K562 (cell line): ENCODE measurements around the gene NUDT5. TPM values are rescaled to one million over a fixed set of nuclear protein-coding genes. Genes with fewer than 3 reads are reported as not detected.

Experiments
- AFF4 ChIP-seq: sonication (generic); formaldehyde crosslinking; IDR thresholded peaks from 2 replicates; pipeline ENCODE4 v1.8.0; 2023; ENCODE audit warnings: mild to moderate bottlenecking, missing genetic modification reagents
- BRD9 ChIP-seq: fragments of 450-650 bp; IDR thresholded peaks from 2 replicates; pipeline ENCODE4 v1.6.1; 2018; ENCODE audit warnings: low read depth; ENCODE audit not compliant: partially characterized antibody
- CHCHD3 ChIP-seq: fragments of 250-450 bp; sonication (Bioruptor Pico); IDR thresholded peaks from 2 replicates; pipeline ENCODE4 v2.1.2; 2022; ENCODE audit warnings: mild to moderate bottlenecking
- CREBBP ChIP-seq: IDR thresholded peaks from one replicate; pipeline ENCODE4 v1.6.1; 2012; ENCODE audit warnings: low read depth, mild to moderate bottlenecking, control low read depth, inconsistent platforms, low read length
- DPF2 ChIP-seq: fragments of 450-650 bp; IDR thresholded peaks from 2 replicates; pipeline ENCODE4 v1.6.1; 2016
- ELF4 ChIP-seq: fragments of 450-650 bp; formaldehyde crosslinking; IDR thresholded peaks from 2 replicates; pipeline ENCODE4 v1.4.0; 2022; ENCODE audit warnings: missing genetic modification characterization
- ELK3 ChIP-seq: fragments of 450-650 bp; formaldehyde crosslinking; IDR thresholded peaks from 2 replicates; pipeline ENCODE4 v1.4.0; 2020; ENCODE audit warnings: mild to moderate bottlenecking
- ERF ChIP-seq: fragments of 450-650 bp; formaldehyde crosslinking; IDR thresholded peaks from 2 replicates; pipeline ENCODE4 v1.4.0; 2020; ENCODE audit warnings: mild to moderate bottlenecking, mixed read lengths
- HDAC3 ChIP-seq: fragments of 450-650 bp; IDR thresholded peaks from 2 replicates; pipeline ENCODE4 v1.6.1; 2018; ENCODE audit warnings: borderline replicate concordance, mild to moderate bottlenecking, moderate library complexity; ENCODE audit not compliant: partially characterized antibody
- KDM1A ChIP-seq, 2 experiments: fragments of 450-650 bp; IDR thresholded peaks; 2 replicates each; pipeline ENCODE4 v1.6.1; 2016; ENCODE audit warnings: mild to moderate bottlenecking in 2 of 2
- KDM5B ChIP-seq: fragments of 200-600 bp; sonication (generic); IDR thresholded peaks from 2 replicates; pipeline ENCODE4 v1.6.1; 2012; ENCODE audit warnings: low read depth, mild to moderate bottlenecking, moderate library complexity, low read length, control low read depth, inconsistent platforms; ENCODE audit not compliant: insufficient replicate concordance
- NR3C1 ChIP-seq: sonication (generic); formaldehyde crosslinking; IDR thresholded peaks from 2 replicates; pipeline ENCODE4 v1.8.1; 2022; ENCODE audit warnings: missing genetic modification reagents
- PHF21A ChIP-seq: fragments of 450-650 bp; IDR thresholded peaks from 2 replicates; pipeline ENCODE4 v1.6.1; 2017; ENCODE audit warnings: low read depth, borderline replicate concordance
- POLR2B ChIP-seq: fragments of 450-650 bp; IDR thresholded peaks from 2 replicates; pipeline ENCODE4 v1.6.1; 2018; ENCODE audit warnings: low read depth; ENCODE audit not compliant: partially characterized antibody
- POLR2H ChIP-seq: IDR thresholded peaks from 2 replicates; pipeline ENCODE4 v1.6.1; 2016; ENCODE audit warnings: missing genetic modification characterization, low read depth, mild to moderate bottlenecking, control low read depth, missing compliant biosample characterization, moderate library complexity
- RBM22 ChIP-seq: fragments of 200-400 bp; formaldehyde crosslinking; IDR thresholded peaks from 2 replicates; pipeline ENCODE4 v1.6.1; 2018; ENCODE audit warnings: low read length, low read depth; ENCODE audit not compliant: poor library complexity, severe bottlenecking
- SRF ChIP-seq, 2 experiments: fragments of 250-450, 450-650 bp in 1 of 2; sonication (Bioruptor Pico) in 1 of 2; sonication (generic) in 1 of 2; formaldehyde crosslinking; IDR thresholded peaks; 2 replicates each; pipeline versions ENCODE4 v1.5.0 to v1.5.1; 2020 to 2022; ENCODE audit warnings: mild to moderate bottlenecking in 1 of 2, missing genetic modification reagents in 1 of 2
- TAF15 ChIP-seq: fragments of 200-400 bp; formaldehyde crosslinking; IDR thresholded peaks from 2 replicates; pipeline ENCODE4 v1.6.1; 2017; ENCODE audit warnings: mild to moderate bottlenecking, low read depth, low read length, moderate library complexity
- TAF7 ChIP-seq: fragments of 450-650 bp; IDR thresholded peaks from 2 replicates; pipeline ENCODE4 v1.6.1; 2016; ENCODE audit warnings: missing genetic modification characterization, missing compliant biosample characterization
- TCF15 ChIP-seq: fragments of 250-450 bp; sonication (Bioruptor Pico); IDR thresholded peaks from 2 replicates; pipeline ENCODE4 v1.8.0; 2022; ENCODE audit warnings: moderate library complexity, mild to moderate bottlenecking, inconsistent platforms
- ZEB2 ChIP-seq: fragments of 450-650 bp; IDR thresholded peaks from 2 replicates; pipeline ENCODE4 v1.6.1; 2016
- ZFPM2 ChIP-seq: fragments of 250-450 bp; sonication (Bioruptor Pico); IDR thresholded peaks from 2 replicates; pipeline ENCODE4 v1.5.1; 2022; ENCODE audit warnings: mild to moderate bottlenecking
- ZFX ChIP-seq: sonication (generic); formaldehyde crosslinking; IDR thresholded peaks from 2 replicates; pipeline ENCODE4 v1.8.0; 2022; ENCODE audit warnings: mild to moderate bottlenecking, missing genetic modification reagents, moderate library complexity
- ZNF121 ChIP-seq: sonication (generic); formaldehyde crosslinking; conservative IDR thresholded peaks from 2 replicates; pipeline ENCODE4 v1.8.0; 2022; ENCODE audit warnings: missing genetic modification reagents
- ZNF175 ChIP-seq: fragments of 200-800 bp; sonication (Bioruptor generic); IDR thresholded peaks from 2 replicates; pipeline ENCODE4 v1.6.1; 2016; ENCODE audit warnings: low read depth, mild to moderate bottlenecking, missing genetic modification characterization, missing compliant biosample characterization
- polyA plus RNA-seq, 8 experiments: library from polyadenylated mRNA; depleted of rRNA in 4 of 8; stranded (reverse) in 5 of 8; unstranded in 3 of 8; fragments of >200 nt; fragmentation: Nextera tagmentation in 2 of 8; fragmentation: Illumina TruSeq in 1 of 8; extraction: Ambion mirVana in 2 of 8; extraction: Trizol in 1 of 8; gene quantifications; 2 replicates each; pipeline versions ENCODE4 v1.2.1 to v1.2.3, GENCODE V29; 2011 to 2014; ENCODE audit warnings: inconsistent platforms in 1 of 8, missing spikeins in 1 of 8
- total RNA-seq, 7 experiments: library from RNA; depleted of rRNA in 6 of 7; stranded (reverse); fragments of >200 nt in 6 of 7; fragmentation: Illumina TruSeq in 2 of 7; extraction: Trizol in 2 of 7; gene quantifications; 2 replicates each; pipeline versions ENCODE4 v1.2.1 to v1.2.3, GENCODE V29; 2011 to 2021; ENCODE audit warnings: low replicate concordance in 1 of 7

NUDT5 gene
- total and polyA plus RNA-seq, 9 of the 15 experiments (the other 6 are each of a cell fraction or from before 2014, with no cell fraction given), result 87.7 to 422 (median 186) TPM

- TF ChIP-seq AFF4 (CRISPR knock-in tag), result 0 out of 2 replicates have a peak, but pooled peaks have one; percentile 11
- TF ChIP-seq CREBBP, result no peak
- no peak for TF ChIP-seq NR3C1 (CRISPR knock-in tag)
- no peak for TF ChIP-seq CHCHD3
- no peak for TF ChIP-seq RBM22
- no peak for TF ChIP-seq HDAC3
- peak; percentile 5 for TF ChIP-seq KDM5B
- peak; percentile 51 for TF ChIP-seq ZFX (CRISPR knock-in tag)
- TF ChIP-seq SRF (CRISPR knock-in tag; IDR thresholded peaks at IDR 0.05), result no peak
- TF ChIP-seq ELK3, result no peak
- no peak for TF ChIP-seq TCF15 (CRISPR knock-in tag)
- no peak for TF ChIP-seq ZNF121
- no peak for TF ChIP-seq TAF15
- TF ChIP-seq TAF7 (tag), result no peak
- no peak for TF ChIP-seq ELF4
- no peak for TF ChIP-seq ZFPM2 (CRISPR knock-in tag)
- peak; percentile 46 for TF ChIP-seq BRD9
- TF ChIP-seq ERF, result no peak
- no peak for TF ChIP-seq ZNF175
- no peak for TF ChIP-seq ZEB2
- no peak for TF ChIP-seq POLR2B
- TF ChIP-seq KDM1A (IDR thresholded peaks at IDR 0.05), result peak; percentile 52 to 64; a peak in 3 of 4 replicates
- TF ChIP-seq DPF2, result no peak
- 0 out of 2 replicates have a peak, but pooled peaks have one; percentile 21 for TF ChIP-seq PHF21A
- peak; percentile 51; the same call in 1 of the 2 replicates for TF ChIP-seq POLR2H (tag)
Observed at GRCh38 chr10:12194752-12195271, 879 bp downstream of the NUDT5 start (continued).
